ELF-1 (cell line): Measurements from ENCODE around the gene HTD2.

ENCODE experiments used
- DNase-seq: peaks from one replicate; pipeline ENCODE4 v3.0.0-alpha.2; 2016; ENCODE audit warnings: low read depth, low spot score

The HTD2 gene

GRCh38 chr3:58357402-58357801 is 51.1 kb downstream of the HTD2 start:
- DNase-seq = no peak

DNA sequence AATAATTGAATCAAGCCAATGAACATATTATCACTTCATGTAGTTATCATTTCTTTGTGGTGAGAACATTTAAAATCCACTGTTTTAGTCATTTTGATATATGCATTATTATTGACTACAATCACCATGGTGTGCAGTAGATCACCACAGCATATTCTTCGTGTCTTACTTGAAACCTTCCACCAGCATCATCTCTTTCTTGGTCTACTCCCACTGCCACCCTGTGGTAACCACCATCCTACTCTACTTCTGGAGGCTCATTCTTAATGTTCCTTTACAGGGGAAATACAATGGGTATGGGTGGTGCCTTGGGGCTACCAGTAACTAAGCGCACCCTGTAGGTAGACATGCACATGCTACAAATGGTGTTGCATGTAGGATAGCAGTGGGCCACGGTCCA is 51.8 kb downstream of the HTD2 start:
- DNase-seq = no peak

GRCh38 chr3:58358808-58359207 is 52.5 kb downstream of the HTD2 start:
- no peak for DNase-seq

GRCh38 chr3:58359621-58360020 is 53.3 kb downstream of the HTD2 start:
- no peak for DNase-seq

DNA sequence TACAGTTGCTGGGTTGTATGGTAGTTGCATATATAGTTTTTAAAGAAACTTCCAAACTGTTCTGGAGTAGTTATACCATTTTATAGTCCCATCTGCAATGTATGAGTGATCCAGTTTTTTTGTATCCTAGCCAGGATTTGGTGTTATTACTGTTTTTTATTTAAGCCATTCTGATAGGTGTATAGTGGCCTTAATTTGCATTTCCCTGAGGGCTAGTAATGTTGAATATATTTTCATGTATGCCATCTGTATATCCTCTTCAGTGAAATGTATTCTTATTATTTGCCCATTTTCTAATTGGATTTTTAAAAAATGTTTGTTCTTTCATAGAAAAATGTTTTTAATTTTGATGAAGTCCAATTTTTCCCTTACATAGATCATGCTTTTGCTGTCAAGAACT is 55.5 kb downstream of the HTD2 start:
- DNase-seq = no peak

DNA sequence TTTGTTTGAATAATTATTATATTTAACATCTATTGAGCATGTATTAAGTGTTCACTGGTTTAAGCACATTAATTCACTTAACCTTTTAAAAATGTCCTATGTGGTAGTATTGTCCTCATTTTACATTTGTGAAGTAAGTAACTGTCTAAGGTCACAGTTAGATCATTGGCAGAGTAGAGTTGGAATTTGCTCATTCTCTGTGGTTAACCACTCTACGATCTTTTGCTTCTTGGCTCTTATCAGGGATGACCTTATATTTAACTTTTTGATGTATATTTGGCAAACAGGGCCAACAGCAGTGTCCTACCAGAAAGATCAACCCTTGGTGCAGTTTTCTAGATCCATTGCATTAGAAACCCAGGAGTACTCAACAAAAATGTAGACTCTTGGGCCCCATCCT is 60.4 kb downstream of the HTD2 start:
- no peak for DNase-seq

DNA sequence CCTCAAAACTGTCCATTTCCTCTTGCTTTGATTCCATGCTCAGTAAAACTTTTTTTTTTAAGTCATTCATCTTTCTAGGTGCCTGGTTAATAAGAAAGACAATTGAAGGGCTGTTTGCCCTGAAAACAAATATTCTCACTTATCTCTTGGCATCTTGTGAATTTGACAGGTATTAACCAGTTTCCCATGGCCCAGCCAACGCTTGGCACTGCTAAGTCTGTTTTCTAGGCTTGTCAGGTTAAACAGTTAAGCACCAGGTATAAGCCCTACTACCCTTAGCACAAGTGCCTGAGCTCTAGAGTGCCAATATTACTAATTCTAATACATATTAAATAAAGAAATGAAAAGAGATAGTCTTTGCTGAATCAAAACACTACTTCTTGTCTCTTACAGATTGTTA is 62.7 kb downstream of the HTD2 start:
- DNase-seq = no peak
